NCI-H526 (cell line): ENCODE results near the gene DYTN.

Experiments
- DNase-seq, 2 experiments: peaks; one replicate each; lab custom pipeline; 2025; lab: John Stamatoyannopoulos, UW

The DYTN gene

DNA sequence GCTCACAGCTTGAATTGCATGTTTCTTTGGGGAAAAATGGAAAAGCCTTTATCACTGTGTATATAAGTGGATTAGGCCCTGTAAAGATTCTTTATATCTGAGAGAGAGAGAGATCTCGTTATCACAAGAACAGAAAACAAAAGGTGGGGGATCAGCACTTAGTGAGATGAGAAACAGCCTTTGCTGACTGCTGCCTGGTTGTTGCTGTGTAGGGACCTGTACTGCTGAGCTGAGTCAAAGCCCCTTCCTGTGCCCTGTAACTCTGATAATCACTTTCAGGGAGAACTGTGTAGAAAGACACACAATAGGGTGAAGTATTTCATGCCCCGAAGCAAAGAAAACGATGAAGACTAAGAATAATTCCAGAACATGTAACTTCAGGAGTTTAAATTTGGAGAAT lies 106.5 kb downstream of the DYTN start:
- DNase-seq, result no peak

DNA sequence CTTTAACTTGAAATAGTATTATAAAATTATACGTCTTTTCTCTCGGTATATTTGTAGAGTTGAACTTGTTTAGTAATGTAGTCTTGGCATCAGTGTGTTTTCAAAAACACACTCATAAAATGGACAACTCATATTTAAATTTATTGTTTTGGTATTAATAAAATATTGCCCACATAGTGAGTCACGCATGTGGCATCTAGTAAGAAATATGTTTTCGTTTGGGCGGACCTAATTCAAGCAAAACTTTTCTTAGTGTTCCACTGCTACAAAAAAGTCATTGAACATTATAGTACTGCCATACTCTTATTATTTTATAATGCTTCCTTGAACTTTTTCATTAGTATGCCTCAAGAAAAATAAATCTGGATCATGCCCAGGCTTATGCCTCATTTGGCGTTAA lies 107.0 kb downstream of the DYTN start:
- no peak for DNase-seq

DNA sequence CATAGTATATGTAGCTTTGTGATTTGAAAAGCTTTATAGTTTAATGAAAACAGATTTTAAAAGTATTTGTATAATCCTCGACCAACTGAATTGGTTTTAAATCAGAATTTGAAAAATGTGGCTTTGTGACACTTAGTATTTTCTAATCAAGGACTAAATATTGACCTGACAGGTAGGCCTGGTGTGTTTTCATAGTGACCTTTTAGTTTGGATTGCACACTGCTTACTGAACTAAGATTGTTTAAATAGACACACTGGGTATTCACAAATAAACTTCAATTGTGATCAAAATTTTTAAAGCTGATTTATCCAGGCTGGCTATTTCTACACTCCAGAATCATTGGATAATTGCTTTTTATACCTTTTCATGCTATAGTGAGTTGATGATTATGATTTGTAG lies 107.7 kb downstream of the DYTN start:
- no peak for DNase-seq

DNA sequence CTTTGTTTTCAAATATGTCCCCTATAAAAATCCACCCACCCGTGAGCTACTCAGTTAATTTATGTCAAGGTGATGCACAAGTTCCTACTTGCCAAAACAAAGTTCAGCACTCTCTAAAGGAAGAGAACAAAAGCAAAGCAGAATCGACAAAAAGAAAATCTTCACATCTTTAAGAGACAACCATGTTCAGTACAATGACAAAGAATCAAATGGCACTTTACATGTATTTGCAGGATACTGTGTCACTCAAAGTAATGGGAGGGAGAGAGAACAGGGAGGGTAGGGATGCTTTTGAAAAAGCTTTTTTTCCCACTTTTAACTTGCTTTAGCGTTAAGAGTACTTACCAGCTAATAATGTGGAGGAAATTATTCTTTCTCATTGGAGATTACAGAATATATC lies 115.0 kb downstream of the DYTN start:
- no peak for DNase-seq
